GM12878 (cell line): ENCODE data around the gene STXBP4. TPM values are rescaled to one million over a fixed set of nuclear protein-coding genes. Genes with fewer than 3 reads are reported as not detected.

Experiments
- ATAC-seq: fragments of 200-7000 bp; cut with Tn5 transposase; 3 replicates; pipeline ENCODE4 v1.9.1; 2020; ENCODE audit warnings: mild to moderate bottlenecking, moderate library complexity
- BruUV-seq: library from RNA; stranded (reverse); fragments of 400-500 nt; replicated peaks from 2 replicates; lab custom pipeline; 2021; lab: Mats Ljungman, UMichigan
- CTCF ChIA-PET: fragments of 300-600 bp; sonication (Branson Sonifier 250); formaldehyde crosslinking; extraction: SDS; loops from one replicate; lab custom pipeline; 2021; ENCODE audit warnings: inconsistent platforms; lab: Yijun Ruan, JAX
- POLR2A ChIA-PET: fragments of 350-600 bp; formaldehyde crosslinking; extraction: SDS; loops from one replicate; lab custom pipeline; 2021; ENCODE audit warnings: inconsistent platforms; lab: Charles Lee
- RAD21 ChIA-PET: fragments of 300-600 bp; sonication (Branson Sonifier 250); formaldehyde crosslinking; loops from one replicate; lab custom pipeline; 2023; ENCODE audit warnings: antibody characterized with exemption; ENCODE audit not compliant: unreplicated experiment; lab: Charles Lee
- SMC1A ChIA-PET: fragments of 300-600 bp; sonication (Branson Sonifier 250); formaldehyde crosslinking; loops from one replicate; lab custom pipeline; 2023; ENCODE audit not compliant: unreplicated experiment, uncharacterized antibody; lab: Charles Lee
- DNase-seq: peaks from one replicate; pipeline ENCODE4 v3.0.0-alpha.2; 2011; ENCODE audit warnings: low read depth, low spot score
- FAIRE-seq: peaks from 3 replicates; lab custom pipeline; 2011; peaks lifted over from hg19 to GRCh38; lab: Jason Lieb, UNC
- H2AFZ ChIP-seq: 2 replicates; pipeline ENCODE4 v1.6.0; 2011; ENCODE audit warnings: low read depth, low read length, control low read depth; ENCODE audit not compliant: control insufficient read depth
- H3K27ac ChIP-seq: 2 replicates; pipeline ENCODE4 v1.5.1; 2011; ENCODE audit warnings: control low read depth; ENCODE audit not compliant: control insufficient read depth, insufficient read depth
- H3K27me3 ChIP-seq, 2 experiments: replicated peaks in 1 of 2; 2 replicates each; pipeline versions ENCODE4 v1.6.0 to v1.6.1; 2011; ENCODE audit warnings: low read length in 1 of 2; ENCODE audit not compliant: control insufficient read depth in 2 of 2, insufficient read depth in 2 of 2
- H3K36me3 ChIP-seq, 2 experiments: 2 replicates each; pipeline ENCODE4 v1.5.1; 2011; ENCODE audit warnings: low read length in 1 of 2; ENCODE audit not compliant: control insufficient read depth in 2 of 2, insufficient read depth in 2 of 2
- H3K4me1 ChIP-seq: 2 replicates; pipeline ENCODE4 v1.6.1; 2011; ENCODE audit warnings: mild to moderate bottlenecking, low read length, moderate library complexity, mixed read lengths; ENCODE audit not compliant: control insufficient read depth, insufficient read depth
- H3K4me2 ChIP-seq: 2 replicates; pipeline ENCODE4 v1.6.0; 2011; ENCODE audit warnings: control low read depth; ENCODE audit not compliant: control insufficient read depth, insufficient read depth
- H3K4me3 ChIP-seq: fragments of 200-600 bp; sonication (generic); 2 replicates; pipeline ENCODE4 v1.5.1; 2016
- H3K79me2 ChIP-seq: 2 replicates; pipeline ENCODE4 v1.6.0; 2011; ENCODE audit warnings: low read length; ENCODE audit not compliant: control insufficient read depth, insufficient read depth
- H3K9ac ChIP-seq: 2 replicates; pipeline ENCODE4 v1.8.0; 2011; ENCODE audit warnings: low read length, control low read depth, mixed read lengths; ENCODE audit not compliant: control insufficient read depth, insufficient read depth
- H3K9me3 ChIP-seq: replicated peaks from 3 replicates; pipeline ENCODE4 v1.5.1; 2011; ENCODE audit warnings: mild to moderate bottlenecking, low read length; ENCODE audit not compliant: control insufficient read depth, insufficient read depth
- H4K20me1 ChIP-seq: 2 replicates; pipeline ENCODE4 v1.6.0; 2011; ENCODE audit not compliant: control insufficient read depth, insufficient read depth
- RB1 ChIP-seq: fragments of 450-650 bp; formaldehyde crosslinking; IDR thresholded peaks from 2 replicates; pipeline ENCODE4 v1.6.1; 2017; ENCODE audit warnings: mild to moderate bottlenecking, borderline replicate concordance
- TCF3 ChIP-seq: IDR thresholded peaks from 2 replicates; pipeline ENCODE4 v1.6.1; 2012; ENCODE audit warnings: low read depth, mild to moderate bottlenecking, low read length, borderline replicate concordance; ENCODE audit not compliant: insufficient read depth
- WGBS: methylation state at CpG from one replicate; pipeline ENCODE4 v1.1.6; 2016; ENCODE audit warnings: low lambda C conversion rate; ENCODE audit not compliant: insufficient replicate concordance, insufficient coverage; ENCODE audit errors: missing lambda C conversion rate; 5-methylcytosine and 5-hydroxymethylcytosine counted together
- in situ Hi-C: fragments of 300-500 bp; cut with MboI; formaldehyde crosslinking; loops from 9 replicates; pipeline ENCODE4 v1.14.3; 2018; ENCODE audit warnings: mixed read lengths
- intact Hi-C: fragments of 100-400 bp; cut with micrococcal nuclease; formaldehyde crosslinking; loops from one replicate; pipeline ENCODE4 v1.14.2; 2022; ENCODE audit not compliant: unreplicated experiment
- polyA plus RNA-seq, 11 experiments: library from polyadenylated mRNA; depleted of rRNA in 4 of 11; unstranded in 6 of 11; stranded (reverse) in 5 of 11; fragments of >200 nt; fragmentation: Nextera tagmentation in 4 of 11; fragmentation: Illumina TruSeq in 1 of 11; extraction: Ambion mirVana in 4 of 11; extraction: Trizol in 1 of 11; gene quantifications; 1 replicate in 1 of 11; 2 replicates in 10 of 11; pipeline versions ENCODE4 v1.2.1 to v1.2.3, GENCODE V29; 2011 to 2016; ENCODE audit warnings: inconsistent platforms in 2 of 11, missing spikeins in 2 of 11, low read depth in 1 of 11
- total RNA-seq, 4 experiments: library from RNA; depleted of rRNA in 3 of 4; stranded (reverse); fragments of >200 nt in 3 of 4; fragmentation: Illumina TruSeq in 1 of 4; extraction: Trizol in 1 of 4; gene quantifications; 2 replicates each; pipeline versions ENCODE4 v1.2.1 to v1.2.3, GENCODE V29; 2013 to 2021
- TF ChIP-seq, protein P1 (sequence below): fragments of 450-650 bp; IDR thresholded peaks from 2 replicates; pipeline ENCODE4 v1.6.1; 2017; ENCODE audit warnings: mild to moderate bottlenecking, moderate library complexity
- TF ChIP-seq, protein P2 (sequence below): fragments of 150-350 bp; IDR thresholded peaks from 2 replicates; pipeline ENCODE4 v1.6.1; 2016; ENCODE audit warnings: low read depth, low read length

STXBP4 gene
- total and polyA plus RNA-seq, 10 of the 15 experiments (the other 5 are each of a cell fraction or from before 2014, with no cell fraction given): 4.3 to 11.0 (median 6.7) TPM

DNA sequence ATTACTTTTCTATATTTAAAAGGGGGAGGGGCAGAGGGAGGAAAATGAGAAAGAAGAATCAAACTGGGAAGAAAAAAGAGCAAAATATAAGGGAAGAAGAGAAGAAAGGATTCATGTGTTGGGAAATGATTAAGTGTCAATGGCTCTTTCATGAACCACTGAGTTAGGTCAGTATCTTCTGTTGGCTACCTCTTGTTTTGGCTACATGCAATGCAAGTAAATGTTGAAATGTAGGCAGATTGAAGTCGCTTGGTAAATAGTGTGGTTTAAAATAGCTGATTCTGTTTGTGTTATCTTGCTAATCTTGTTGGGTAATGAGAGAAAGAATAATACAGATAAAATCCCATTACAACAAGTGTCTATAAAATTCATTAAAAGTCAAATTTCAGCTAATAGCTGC lies 27.3 kb upstream of the STXBP4 start:
- CTCF ChIA-PET: no interaction called here
- Histone ChIP-seq H3K9ac (no peak overlapping the region), H3K4me3 (no peak overlapping the region), H3K27me3 (no peaks in the 10 kb centered on the region), H3K79me2 (no peaks in the 10 kb centered on the region), H3K4me2 (no peak overlapping the region), H4K20me1 (no peaks in the 10 kb centered on the region), H2AFZ (no peak overlapping the region), H3K9me3 (no peaks in the 10 kb centered on the region), H3K4me1 (no peaks in the 10 kb centered on the region), H3K36me3 (no peaks in the 10 kb centered on the region), H3K27ac (no peak overlapping the region)
- FAIRE-seq: no peak
- WGBS: 94% methylated on average over 1 of the region's 1 CpG
- intact Hi-C loops (no loop called here), in situ Hi-C loops (no loop called here)
- BruUV-seq: no TSS peak
- TF ChIP-seq, protein P1, sequence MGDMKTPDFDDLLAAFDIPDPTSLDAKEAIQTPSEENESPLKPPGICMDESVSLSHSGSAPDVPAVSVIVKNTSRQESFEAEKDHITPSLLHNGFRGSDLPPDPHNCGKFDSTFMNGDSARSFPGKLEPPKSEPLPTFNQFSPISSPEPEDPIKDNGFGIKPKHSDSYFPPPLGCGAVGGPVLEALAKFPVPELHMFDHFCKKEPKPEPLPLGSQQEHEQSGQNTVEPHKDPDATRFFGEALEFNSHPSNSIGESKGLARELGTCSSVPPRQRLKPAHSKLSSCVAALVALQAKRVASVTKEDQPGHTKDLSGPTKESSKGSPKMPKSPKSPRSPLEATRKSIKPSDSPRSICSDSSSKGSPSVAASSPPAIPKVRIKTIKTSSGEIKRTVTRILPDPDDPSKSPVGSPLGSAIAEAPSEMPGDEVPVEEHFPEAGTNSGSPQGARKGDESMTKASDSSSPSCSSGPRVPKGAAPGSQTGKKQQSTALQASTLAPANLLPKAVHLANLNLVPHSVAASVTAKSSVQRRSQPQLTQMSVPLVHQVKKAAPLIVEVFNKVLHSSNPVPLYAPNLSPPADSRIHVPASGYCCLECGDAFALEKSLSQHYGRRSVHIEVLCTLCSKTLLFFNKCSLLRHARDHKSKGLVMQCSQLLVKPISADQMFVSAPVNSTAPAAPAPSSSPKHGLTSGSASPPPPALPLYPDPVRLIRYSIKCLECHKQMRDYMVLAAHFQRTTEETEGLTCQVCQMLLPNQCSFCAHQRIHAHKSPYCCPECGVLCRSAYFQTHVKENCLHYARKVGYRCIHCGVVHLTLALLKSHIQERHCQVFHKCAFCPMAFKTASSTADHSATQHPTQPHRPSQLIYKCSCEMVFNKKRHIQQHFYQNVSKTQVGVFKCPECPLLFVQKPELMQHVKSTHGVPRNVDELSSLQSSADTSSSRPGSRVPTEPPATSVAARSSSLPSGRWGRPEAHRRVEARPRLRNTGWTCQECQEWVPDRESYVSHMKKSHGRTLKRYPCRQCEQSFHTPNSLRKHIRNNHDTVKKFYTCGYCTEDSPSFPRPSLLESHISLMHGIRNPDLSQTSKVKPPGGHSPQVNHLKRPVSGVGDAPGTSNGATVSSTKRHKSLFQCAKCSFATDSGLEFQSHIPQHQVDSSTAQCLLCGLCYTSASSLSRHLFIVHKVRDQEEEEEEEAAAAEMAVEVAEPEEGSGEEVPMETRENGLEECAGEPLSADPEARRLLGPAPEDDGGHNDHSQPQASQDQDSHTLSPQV: no peak
- TF ChIP-seq RB1 (no peak), TCF3 (no peak)
- TF ChIP-seq, protein P2, sequence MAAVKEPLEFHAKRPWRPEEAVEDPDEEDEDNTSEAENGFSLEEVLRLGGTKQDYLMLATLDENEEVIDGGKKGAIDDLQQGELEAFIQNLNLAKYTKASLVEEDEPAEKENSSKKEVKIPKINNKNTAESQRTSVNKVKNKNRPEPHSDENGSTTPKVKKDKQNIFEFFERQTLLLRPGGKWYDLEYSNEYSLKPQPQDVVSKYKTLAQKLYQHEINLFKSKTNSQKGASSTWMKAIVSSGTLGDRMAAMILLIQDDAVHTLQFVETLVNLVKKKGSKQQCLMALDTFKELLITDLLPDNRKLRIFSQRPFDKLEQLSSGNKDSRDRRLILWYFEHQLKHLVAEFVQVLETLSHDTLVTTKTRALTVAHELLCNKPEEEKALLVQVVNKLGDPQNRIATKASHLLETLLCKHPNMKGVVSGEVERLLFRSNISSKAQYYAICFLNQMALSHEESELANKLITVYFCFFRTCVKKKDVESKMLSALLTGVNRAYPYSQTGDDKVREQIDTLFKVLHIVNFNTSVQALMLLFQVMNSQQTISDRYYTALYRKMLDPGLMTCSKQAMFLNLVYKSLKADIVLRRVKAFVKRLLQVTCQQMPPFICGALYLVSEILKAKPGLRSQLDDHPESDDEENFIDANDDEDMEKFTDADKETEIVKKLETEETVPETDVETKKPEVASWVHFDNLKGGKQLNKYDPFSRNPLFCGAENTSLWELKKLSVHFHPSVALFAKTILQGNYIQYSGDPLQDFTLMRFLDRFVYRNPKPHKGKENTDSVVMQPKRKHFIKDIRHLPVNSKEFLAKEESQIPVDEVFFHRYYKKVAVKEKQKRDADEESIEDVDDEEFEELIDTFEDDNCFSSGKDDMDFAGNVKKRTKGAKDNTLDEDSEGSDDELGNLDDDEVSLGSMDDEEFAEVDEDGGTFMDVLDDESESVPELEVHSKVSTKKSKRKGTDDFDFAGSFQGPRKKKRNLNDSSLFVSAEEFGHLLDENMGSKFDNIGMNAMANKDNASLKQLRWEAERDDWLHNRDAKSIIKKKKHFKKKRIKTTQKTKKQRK: no peak
- no peak for DNase-seq
- SMC1A ChIA-PET: no interaction called here
- no peak for ATAC-seq
- RAD21 ChIA-PET: no interaction called here
- POLR2A ChIA-PET: no interaction called here
